ENCODE data around the gene HARS2.

Gene HARS2

DNA sequence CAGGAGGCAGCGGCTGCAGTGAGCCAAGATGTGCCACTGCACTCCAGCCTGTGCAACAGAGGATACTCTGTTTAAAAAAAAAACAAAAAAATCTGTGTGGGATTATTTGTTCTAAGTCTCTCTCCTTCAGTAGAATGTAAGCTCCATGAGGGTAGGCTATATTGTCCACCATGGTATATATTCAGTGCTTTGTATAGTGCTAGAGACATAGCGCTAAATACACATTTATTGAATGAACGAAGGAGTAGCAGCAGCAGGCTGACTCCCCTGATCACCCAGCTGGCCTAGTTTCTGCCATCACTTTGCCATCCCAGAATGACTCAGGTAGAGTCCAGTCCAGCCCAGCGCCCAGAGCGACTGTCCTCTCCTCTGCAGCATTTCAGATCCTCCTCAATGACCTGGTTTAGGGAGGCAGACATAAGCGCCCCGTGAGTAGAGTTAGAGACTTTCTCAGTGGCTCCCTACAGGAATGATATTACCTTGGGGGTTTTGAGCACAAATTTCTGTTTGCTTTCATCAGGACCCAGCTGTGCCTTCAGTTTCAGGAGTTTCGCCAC is 801 bp upstream of the HARS2 start:
- Histone ChIP-seq H3K79me2 (ENCODE audit: control insufficient read depth, low read length) (peaks cover 66% of the 10 kb centered on the region), H3K9me3 (ENCODE audit: control insufficient read depth, insufficient read depth, low read length) (no peaks in the 10 kb centered on the region), H3K27me3 (ENCODE audit: control insufficient read depth, low read length) (no peaks in the 10 kb centered on the region), H3K4me2 (ENCODE audit: low read length) (peak overlapping the region; percentile 85), H3K4me1 (ENCODE audit: control insufficient read depth, low read length) (peaks cover 17% of the 10 kb centered on the region), H3F3A (ENCODE audit: control insufficient read depth, insufficient read depth) (no peaks in the 10 kb centered on the region), H4K20me1 (ENCODE audit: control insufficient read depth, insufficient read depth, low read depth, low read length) (no peaks in the 10 kb centered on the region), H3K4me3 (ENCODE audit: low read length) (peak overlapping the region; percentile 92), H3K9me2 (replicated peaks; ENCODE audit: control insufficient read depth, low read length) (no peaks in the 10 kb centered on the region), H3K36me3 (ENCODE audit: control insufficient read depth, low read length) (peaks cover 52% of the 10 kb centered on the region), H3K27ac (ENCODE audit: low read depth, low read length) (peak overlapping the region; percentile 36; the same call in 1 of the 2 replicates)
- no peak for TF ChIP-seq EZH2phosphoT487 (IDR thresholded peaks at IDR 0.05; ENCODE audit: borderline replicate concordance, low read length)
- TF ChIP-seq, protein P1, sequence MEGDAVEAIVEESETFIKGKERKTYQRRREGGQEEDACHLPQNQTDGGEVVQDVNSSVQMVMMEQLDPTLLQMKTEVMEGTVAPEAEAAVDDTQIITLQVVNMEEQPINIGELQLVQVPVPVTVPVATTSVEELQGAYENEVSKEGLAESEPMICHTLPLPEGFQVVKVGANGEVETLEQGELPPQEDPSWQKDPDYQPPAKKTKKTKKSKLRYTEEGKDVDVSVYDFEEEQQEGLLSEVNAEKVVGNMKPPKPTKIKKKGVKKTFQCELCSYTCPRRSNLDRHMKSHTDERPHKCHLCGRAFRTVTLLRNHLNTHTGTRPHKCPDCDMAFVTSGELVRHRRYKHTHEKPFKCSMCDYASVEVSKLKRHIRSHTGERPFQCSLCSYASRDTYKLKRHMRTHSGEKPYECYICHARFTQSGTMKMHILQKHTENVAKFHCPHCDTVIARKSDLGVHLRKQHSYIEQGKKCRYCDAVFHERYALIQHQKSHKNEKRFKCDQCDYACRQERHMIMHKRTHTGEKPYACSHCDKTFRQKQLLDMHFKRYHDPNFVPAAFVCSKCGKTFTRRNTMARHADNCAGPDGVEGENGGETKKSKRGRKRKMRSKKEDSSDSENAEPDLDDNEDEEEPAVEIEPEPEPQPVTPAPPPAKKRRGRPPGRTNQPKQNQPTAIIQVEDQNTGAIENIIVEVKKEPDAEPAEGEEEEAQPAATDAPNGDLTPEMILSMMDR (IDR thresholded peaks at IDR 0.05; ENCODE audit: low read depth, low read length, poor library complexity, severe bottlenecking), result no peak

DNA sequence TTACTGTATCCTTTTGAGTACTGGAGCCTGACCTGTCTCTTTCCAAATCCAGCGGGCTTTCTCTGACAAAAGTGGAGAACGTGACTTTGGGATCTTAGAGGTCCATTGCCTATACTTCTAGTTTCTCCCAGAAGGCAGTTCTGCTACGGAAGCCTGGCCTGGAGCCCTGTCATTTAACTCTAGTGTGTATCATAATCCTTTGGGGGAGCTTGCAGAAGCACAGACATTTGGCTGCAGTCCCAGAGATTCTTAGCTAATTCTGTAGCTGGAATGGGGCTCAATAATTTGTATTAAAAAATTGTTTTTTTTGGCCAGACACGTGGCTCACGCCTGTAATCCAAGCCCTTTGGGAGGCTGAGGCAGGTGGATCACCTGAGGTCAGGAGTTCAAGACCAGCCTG is 3.0 kb downstream of the HARS2 start:
- peaks cover 66% of the 10 kb centered on the region for H3K36me3 ChIP-seq (ENCODE audit: control insufficient read depth, low read length)

DNA sequence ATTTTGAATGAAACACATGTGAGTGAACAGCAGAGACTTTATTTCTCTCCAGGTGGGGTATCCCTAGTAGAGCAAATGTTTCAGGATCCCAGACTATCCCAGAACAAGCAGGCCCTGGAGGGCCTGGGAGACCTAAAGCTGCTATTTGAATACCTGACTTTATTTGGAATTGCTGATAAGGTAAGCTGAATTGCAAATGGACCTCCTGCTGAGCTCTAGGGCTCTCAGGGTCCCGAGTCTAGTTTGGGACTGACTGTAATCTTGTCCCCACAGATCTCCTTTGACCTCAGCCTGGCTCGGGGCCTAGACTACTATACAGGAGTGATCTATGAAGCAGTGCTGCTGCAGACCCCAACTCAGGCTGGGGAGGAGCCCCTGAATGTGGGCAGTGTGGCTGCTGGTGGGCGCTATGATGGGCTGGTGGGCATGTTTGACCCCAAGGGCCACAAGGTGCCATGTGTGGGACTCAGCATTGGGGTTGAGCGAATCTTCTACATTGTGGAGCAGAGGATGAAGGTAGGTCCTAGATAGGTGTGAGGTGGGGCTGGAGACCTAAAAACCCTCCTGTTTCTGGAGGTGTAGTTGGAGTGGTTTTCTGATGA is 5.7 kb downstream of the HARS2 start:
- Histone ChIP-seq H3K9me3 (ENCODE audit: control insufficient read depth, insufficient read depth, low read length) (no peaks in the 10 kb centered on the region), H3K27me3 (ENCODE audit: control insufficient read depth, low read length) (no peaks in the 10 kb centered on the region), H3K36me3 (ENCODE audit: control insufficient read depth, low read length) (peaks cover 83% of the 10 kb centered on the region), H3K9me2 (replicated peaks; ENCODE audit: control insufficient read depth, low read length) (no peaks in the 10 kb centered on the region), H3F3A (ENCODE audit: control insufficient read depth, insufficient read depth) (no peaks in the 10 kb centered on the region; the same call in 1 of the 2 replicates), H3K4me2 (ENCODE audit: low read length) (no peak overlapping the region), H3K4me3 (ENCODE audit: low read length) (no peak overlapping the region), H3K27ac (ENCODE audit: low read depth, low read length) (no peak overlapping the region), H3K79me2 (ENCODE audit: control insufficient read depth, low read length) (peaks cover 40% of the 10 kb centered on the region), H3K4me1 (ENCODE audit: control insufficient read depth, low read length) (peaks cover 19% of the 10 kb centered on the region), H4K20me1 (ENCODE audit: control insufficient read depth, insufficient read depth, low read depth, low read length) (0 out of 2 replicates have a peak, but pooled peaks cover 5% of the 10 kb centered on the region)
- TF ChIP-seq, protein P1 (IDR thresholded peaks at IDR 0.05; ENCODE audit: low read depth, low read length, poor library complexity, severe bottlenecking), result no peak
- TF ChIP-seq EZH2phosphoT487 (IDR thresholded peaks at IDR 0.05; ENCODE audit: borderline replicate concordance, low read length), result no peak

More for the DNA sequence above, 3.0 kb downstream of the HARS2 start:
- Histone ChIP-seq H3F3A (ENCODE audit: control insufficient read depth, insufficient read depth) (no peaks in the 10 kb centered on the region; the same call in 1 of the 2 replicates), H3K4me1 (ENCODE audit: control insufficient read depth, low read length) (peaks cover 17% of the 10 kb centered on the region), H3K27ac (ENCODE audit: low read depth, low read length) (no peak overlapping the region), H3K9me2 (replicated peaks; ENCODE audit: control insufficient read depth, low read length) (no peaks in the 10 kb centered on the region), H3K79me2 (ENCODE audit: control insufficient read depth, low read length) (peaks cover 49% of the 10 kb centered on the region), H3K4me3 (ENCODE audit: low read length) (no peak overlapping the region), H3K4me2 (ENCODE audit: low read length) (no peak overlapping the region), H3K27me3 (ENCODE audit: control insufficient read depth, low read length) (no peaks in the 10 kb centered on the region), H3K9me3 (ENCODE audit: control insufficient read depth, insufficient read depth, low read length) (no peaks in the 10 kb centered on the region), H4K20me1 (ENCODE audit: control insufficient read depth, insufficient read depth, low read depth, low read length) (no peaks in the 10 kb centered on the region)
- TF ChIP-seq EZH2phosphoT487 (IDR thresholded peaks at IDR 0.05; ENCODE audit: borderline replicate concordance, low read length), result no peak
- TF ChIP-seq, protein P1 (IDR thresholded peaks at IDR 0.05; ENCODE audit: low read depth, low read length, poor library complexity, severe bottlenecking), result no peak

Measured in DOHH2 (cell line).